H9 (cell line): ENCODE measurements around the gene FSTL4. TPM values are rescaled to one million over a fixed set of nuclear protein-coding genes. Genes with fewer than 3 reads are reported as not detected.

Experiments
- DNase-seq: peaks from one replicate; pipeline ENCODE4 v3.0.0-alpha.2; 2017
- H2AFZ ChIP-seq: one replicate; pipeline ENCODE4 v1.6.1; 2013; ENCODE audit warnings: mild to moderate bottlenecking, low read length, control low read depth, moderate library complexity
- H2AK5ac ChIP-seq: 2 replicates; pipeline ENCODE4 v1.6.1; 2013; ENCODE audit warnings: low read length, control low read depth, mixed read lengths; ENCODE audit not compliant: insufficient read length
- H2BK120ac ChIP-seq: one replicate; pipeline ENCODE4 v1.6.1; 2013; ENCODE audit warnings: low read depth, mild to moderate bottlenecking, low read length, control low read depth, inconsistent platforms; ENCODE audit not compliant: poor library complexity, severe bottlenecking
- H2BK12ac ChIP-seq: 2 replicates; pipeline ENCODE4 v1.6.1; 2013; ENCODE audit warnings: low read length, control low read depth, mixed read lengths, low read depth; ENCODE audit not compliant: insufficient read length
- H2BK15ac ChIP-seq: 2 replicates; pipeline ENCODE4 v1.6.1; 2013; ENCODE audit warnings: low read depth, low read length, control low read depth
- H2BK20ac ChIP-seq: one replicate; pipeline ENCODE4 v1.6.1; 2013; ENCODE audit warnings: low read depth, mild to moderate bottlenecking, low read length, control low read depth, inconsistent platforms; ENCODE audit not compliant: poor library complexity, severe bottlenecking
- H2BK5ac ChIP-seq: 2 replicates; pipeline ENCODE4 v1.6.1; 2013; ENCODE audit warnings: low read length, control low read depth, mixed read lengths; ENCODE audit not compliant: insufficient read length
- H3K14ac ChIP-seq: 2 replicates; pipeline ENCODE4 v1.6.1; 2013; ENCODE audit warnings: low read length, control low read depth; ENCODE audit not compliant: insufficient read depth
- H3K18ac ChIP-seq: 2 replicates; pipeline ENCODE4 v1.6.1; 2013; ENCODE audit warnings: low read depth, mild to moderate bottlenecking, mixed read lengths, low read length, control low read depth; ENCODE audit not compliant: insufficient read length
- H3K23ac ChIP-seq: 2 replicates; pipeline ENCODE4 v1.6.1; 2013; ENCODE audit warnings: low read length, control low read depth, mixed read lengths, low read depth; ENCODE audit not compliant: insufficient read length
- H3K23me2 ChIP-seq: 2 replicates; pipeline ENCODE4 v1.6.1; 2013; ENCODE audit warnings: low read depth, mild to moderate bottlenecking, mixed read lengths, low read length, control low read depth; ENCODE audit not compliant: insufficient read length, poor library complexity, severe bottlenecking
- H3K27ac ChIP-seq: 2 replicates; pipeline ENCODE4 v1.5.1; 2013; ENCODE audit warnings: low read length, control low read depth, mixed read lengths, low read depth; ENCODE audit not compliant: insufficient read length
- H3K27me3 ChIP-seq: 2 replicates; pipeline ENCODE4 v1.6.1; 2013; ENCODE audit warnings: low read length, control low read depth, inconsistent platforms; ENCODE audit not compliant: insufficient read depth
- H3K4ac ChIP-seq: 2 replicates; pipeline ENCODE4 v1.6.1; 2013; ENCODE audit warnings: low read depth, mild to moderate bottlenecking, control low read depth, inconsistent platforms, low read length, moderate library complexity
- H3K4me1 ChIP-seq: 2 replicates; pipeline ENCODE4 v1.6.1; 2013; ENCODE audit warnings: low read length, control low read depth, inconsistent platforms; ENCODE audit not compliant: insufficient read depth
- H3K4me2 ChIP-seq: 2 replicates; pipeline ENCODE4 v1.6.1; 2013; ENCODE audit warnings: low read length, control low read depth, mixed read lengths; ENCODE audit not compliant: insufficient read length, insufficient read depth
- H3K56ac ChIP-seq: 2 replicates; pipeline ENCODE4 v1.6.1; 2013; ENCODE audit warnings: low read depth, mild to moderate bottlenecking, mixed read lengths, low read length, control low read depth; ENCODE audit not compliant: insufficient read length
- H3K79me1 ChIP-seq: 2 replicates; pipeline ENCODE4 v1.6.1; 2013; ENCODE audit warnings: low read depth, mild to moderate bottlenecking, moderate library complexity, low read length, control low read depth, inconsistent platforms; ENCODE audit not compliant: insufficient read depth, poor library complexity, severe bottlenecking
- H3K79me2 ChIP-seq: 2 replicates; pipeline ENCODE4 v1.6.1; 2013; ENCODE audit warnings: low read length, control low read depth, inconsistent platforms; ENCODE audit not compliant: insufficient read depth
- H3K9ac ChIP-seq: 2 replicates; pipeline ENCODE4 v1.6.1; 2013; ENCODE audit warnings: low read length, control low read depth, mixed read lengths; ENCODE audit not compliant: insufficient read length; ENCODE audit errors: extremely low read depth
- H3K9me3 ChIP-seq: one replicate; pipeline ENCODE4 v1.6.1; 2013; ENCODE audit warnings: low read depth, low read length, inconsistent platforms; ENCODE audit not compliant: control insufficient read depth
- H3T11ph ChIP-seq: one replicate; pipeline ENCODE4 v1.6.1; 2013; ENCODE audit warnings: mild to moderate bottlenecking, low read length, control low read depth, inconsistent platforms
- H4K20me1 ChIP-seq: one replicate; pipeline ENCODE4 v1.6.1; 2013; ENCODE audit not compliant: control insufficient read depth, insufficient read length, insufficient read depth
- H4K5ac ChIP-seq: 2 replicates; pipeline ENCODE4 v1.6.1; 2013; ENCODE audit warnings: low read depth, mild to moderate bottlenecking, mixed read lengths, low read length, control low read depth; ENCODE audit not compliant: insufficient read length
- H4K8ac ChIP-seq: replicated peaks from 2 replicates; pipeline ENCODE4 v1.6.1; 2013; ENCODE audit warnings: low read length, control low read depth, mixed read lengths, low read depth; ENCODE audit not compliant: insufficient read length
- H4K91ac ChIP-seq: 2 replicates; pipeline ENCODE4 v1.6.1; 2013; ENCODE audit warnings: low read depth, mild to moderate bottlenecking, moderate library complexity, mixed read lengths, low read length, control low read depth; ENCODE audit not compliant: insufficient read length
- H3K27ac Mint-ChIP-seq, 3 experiments: 2 replicates in 2 of 3; 3 replicates in 1 of 3; pipeline ENCODE4 v1.8.0; 2020 to 2021; ENCODE audit warnings: mixed read lengths in 3 of 3, mild to moderate bottlenecking in 1 of 3, moderate library complexity in 1 of 3
- H3K27me3 Mint-ChIP-seq: 2 replicates; pipeline ENCODE4 v1.8.0; 2021; ENCODE audit warnings: low read depth, mild to moderate bottlenecking, moderate library complexity, mixed read lengths
- H3K36me3 Mint-ChIP-seq, 3 experiments: 2 replicates in 2 of 3; 3 replicates in 1 of 3; pipeline ENCODE4 v1.8.0; 2020 to 2021; ENCODE audit warnings: low read depth in 3 of 3, mixed read lengths in 3 of 3; ENCODE audit not compliant: insufficient read depth in 1 of 3
- H3K4me1 Mint-ChIP-seq, 2 experiments: 2 replicates each; pipeline ENCODE4 v1.8.0; 2020; ENCODE audit warnings: mixed read lengths in 2 of 2
- H3K4me3 Mint-ChIP-seq, 2 experiments: 2 replicates in 1 of 2; 3 replicates in 1 of 2; pipeline ENCODE4 v1.8.0; 2020 to 2021; ENCODE audit warnings: mild to moderate bottlenecking in 2 of 2, mixed read lengths in 2 of 2, moderate library complexity in 1 of 2
- H3K9me3 Mint-ChIP-seq, 2 experiments: 2 replicates in 1 of 2; 3 replicates in 1 of 2; pipeline ENCODE4 v1.8.0; 2020; ENCODE audit warnings: mild to moderate bottlenecking in 2 of 2, mixed read lengths in 2 of 2, moderate library complexity in 1 of 2
- CTCF ChIP-seq: fragments of 200-600 bp; sonication (generic); conservative IDR thresholded peaks from 3 replicates; pipeline ENCODE4 v1.8.0; 2021; ENCODE audit warnings: antibody characterized with exemption, mild to moderate bottlenecking
- WGBS: extraction: QIAGEN DNeasy Blood & Tissue Kit; methylation state at CpG from one replicate; pipeline ENCODE4 v1.1.7; 2013; ENCODE audit warnings: missing lambda C conversion rate, low lambda C conversion rate, mixed read lengths; ENCODE audit not compliant: insufficient read length; ENCODE audit errors: extremely low coverage; 5-methylcytosine and 5-hydroxymethylcytosine counted together
- total RNA-seq: library from RNA; stranded (reverse); gene quantifications from 2 replicates; pipeline ENCODE4 v1.2.1, GENCODE V29; 2021

Gene FSTL4
- total RNA-seq, 1 experiment from 2014 or later: 5.7 TPM

- H4K8ac ChIP-seq: no peak overlapping the region
- H2AFZ ChIP-seq: no peak overlapping the region
- Mint-ChIP-seq H3K9me3 (no peaks in the 10 kb centered on the region), H3K36me3 (no peaks in the 10 kb centered on the region), H3K27ac (no peak overlapping the region), H3K27me3 (no peaks in the 10 kb centered on the region; the same call in 1 of the 2 replicates), H3K4me3 (no peak overlapping the region), H3K4me1 (peaks cover 13 to 20% of the 10 kb centered on the region in 2 experiments)
- no CpG with 5 or more reads among the region's 3 CpGs for WGBS
- H2AK5ac ChIP-seq: no peak overlapping the region
- no peaks in the 10 kb centered on the region for H3K79me2 ChIP-seq
- no peak overlapping the region for H3K14ac ChIP-seq
- no peak overlapping the region for H2BK20ac ChIP-seq
- H2BK12ac ChIP-seq: no peak overlapping the region
- no peak overlapping the region for H3K23ac ChIP-seq
- H3K9ac ChIP-seq: no peak overlapping the region
- no peaks in the 10 kb centered on the region for H3K27me3 ChIP-seq
- no peak overlapping the region for H3K27ac ChIP-seq
- no peak overlapping the region for H2BK15ac ChIP-seq
- no peaks in the 10 kb centered on the region for H3K23me2 ChIP-seq
- no peak overlapping the region for H3T11ph ChIP-seq
- no peak overlapping the region for H3K4me2 ChIP-seq
- no peak overlapping the region for H3K18ac ChIP-seq
- no peak for TF ChIP-seq CTCF
- H2BK120ac ChIP-seq: no peak overlapping the region
- H2BK5ac ChIP-seq: no peak overlapping the region
- no peaks in the 10 kb centered on the region for H3K9me3 ChIP-seq
- H4K5ac ChIP-seq: no peak overlapping the region
- H3K79me1 ChIP-seq: no peaks in the 10 kb centered on the region
- H3K56ac ChIP-seq: no peak overlapping the region
- DNase-seq: no peak
- H4K91ac ChIP-seq: no peak overlapping the region
- no peaks in the 10 kb centered on the region for H4K20me1 ChIP-seq
- H3K4ac ChIP-seq: no peak overlapping the region
- no peaks in the 10 kb centered on the region for H3K4me1 ChIP-seq
These were observed 318.0 kb downstream of the FSTL4 start for GRCh38 chr5:133294380-133294779.
